SK-N-SH (cell line): ENCODE measurements around the gene SPANXN3.

ENCODE experiments used
- CTCF ChIP-seq: fragments of 200-600 bp; sonication (generic); IDR thresholded peaks from 2 replicates; pipeline ENCODE4 v1.6.1; 2017; ENCODE audit warnings: antibody characterized with exemption, mild to moderate bottlenecking, moderate library complexity
- ELF1 ChIP-seq: IDR thresholded peaks from 2 replicates; pipeline ENCODE4 v1.4.0; 2012
- POLR2AphosphoS5 ChIP-seq: IDR thresholded peaks from 2 replicates; pipeline ENCODE4 v1.6.1; 2012; ENCODE audit warnings: low read depth, low read length
- TCF12 ChIP-seq: IDR thresholded peaks from 2 replicates; pipeline ENCODE4 v1.4.0; 2012
- TF ChIP-seq, protein P1 (sequence below): IDR thresholded peaks from 2 replicates; pipeline ENCODE4 v1.4.0; 2012; ENCODE audit warnings: low read depth

- TF ChIP-seq CTCF (no peak), POLR2AphosphoS5 (no peak), ELF1 (no peak), TCF12 (no peak)
- TF ChIP-seq, protein P1, sequence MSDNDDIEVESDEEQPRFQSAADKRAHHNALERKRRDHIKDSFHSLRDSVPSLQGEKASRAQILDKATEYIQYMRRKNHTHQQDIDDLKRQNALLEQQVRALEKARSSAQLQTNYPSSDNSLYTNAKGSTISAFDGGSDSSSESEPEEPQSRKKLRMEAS = no peak
Observed at GRCh38 chrX:143461606-143462005, 55.7 kb downstream of the SPANXN3 start.
